NCI-H460 (cell line): ENCODE measurements around the gene GASK1A. TPM values are rescaled to one million over a fixed set of nuclear protein-coding genes. Genes with fewer than 3 reads are reported as not detected.
"Not testable (repeated sequence)": the region's sequence is repeated elsewhere in the genome, so short reads cannot be mapped to it uniquely, and the experiment has no call there.

Experiments
- DNase-seq: peaks from one replicate; pipeline ENCODE4 v3.0.0-alpha.2; 2016; ENCODE audit warnings: low read depth; ENCODE audit errors: extremely low read depth
- polyA plus RNA-seq: library from polyadenylated mRNA; depleted of rRNA; stranded (reverse); fragments of >200 nt; gene quantifications from 2 replicates; pipeline ENCODE4 v1.2.3, GENCODE V29; 2014; cell fraction: nucleus; rRNA removed
- total RNA-seq: library from RNA; depleted of rRNA; stranded (reverse); fragments of >200 nt; shearing (Covaris generic); gene quantifications from 2 replicates; pipeline ENCODE4 v1.2.3, GENCODE V29; 2014; rRNA removed

The GASK1A gene
- total RNA-seq = not detected in 2 replicates
- polyA plus RNA-seq = not detected in 2 replicates

- no peak for DNase-seq
Measured at GRCh38 chr3:42979044-42979972, at the start of gene GASK1A. GASK1A (plus strand) TSS chr3:42979311; CDS start chr3:42979643, 332 bp downstream.

- no peak for DNase-seq
Measured at GRCh38 chr3:42934111-42934510, 45.0 kb upstream of the GASK1A start.

- no peak for DNase-seq
Measured at GRCh38 chr3:42934910-42935309, 44.2 kb upstream of the GASK1A start.

DNA sequence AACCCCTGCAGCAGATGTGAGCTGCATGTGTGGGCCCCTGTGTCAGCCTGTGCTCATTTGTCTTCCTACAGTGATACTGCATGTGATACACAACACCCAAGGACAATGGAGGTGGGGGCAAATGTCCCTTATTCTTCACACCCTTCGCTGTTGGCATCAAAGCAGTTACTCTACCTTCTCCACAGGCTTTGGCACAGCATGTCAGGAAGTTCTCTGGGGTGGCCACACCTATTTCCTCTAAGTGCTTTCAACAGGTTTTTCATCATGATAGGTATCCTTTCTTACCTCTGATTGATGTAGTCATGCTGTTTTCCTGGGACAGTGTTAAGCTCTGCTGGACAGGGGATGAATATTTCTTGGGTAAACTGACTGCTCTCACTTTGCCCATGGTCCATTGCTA, 43.6 kb upstream of the GASK1A start:
- no peak for DNase-seq

DNA sequence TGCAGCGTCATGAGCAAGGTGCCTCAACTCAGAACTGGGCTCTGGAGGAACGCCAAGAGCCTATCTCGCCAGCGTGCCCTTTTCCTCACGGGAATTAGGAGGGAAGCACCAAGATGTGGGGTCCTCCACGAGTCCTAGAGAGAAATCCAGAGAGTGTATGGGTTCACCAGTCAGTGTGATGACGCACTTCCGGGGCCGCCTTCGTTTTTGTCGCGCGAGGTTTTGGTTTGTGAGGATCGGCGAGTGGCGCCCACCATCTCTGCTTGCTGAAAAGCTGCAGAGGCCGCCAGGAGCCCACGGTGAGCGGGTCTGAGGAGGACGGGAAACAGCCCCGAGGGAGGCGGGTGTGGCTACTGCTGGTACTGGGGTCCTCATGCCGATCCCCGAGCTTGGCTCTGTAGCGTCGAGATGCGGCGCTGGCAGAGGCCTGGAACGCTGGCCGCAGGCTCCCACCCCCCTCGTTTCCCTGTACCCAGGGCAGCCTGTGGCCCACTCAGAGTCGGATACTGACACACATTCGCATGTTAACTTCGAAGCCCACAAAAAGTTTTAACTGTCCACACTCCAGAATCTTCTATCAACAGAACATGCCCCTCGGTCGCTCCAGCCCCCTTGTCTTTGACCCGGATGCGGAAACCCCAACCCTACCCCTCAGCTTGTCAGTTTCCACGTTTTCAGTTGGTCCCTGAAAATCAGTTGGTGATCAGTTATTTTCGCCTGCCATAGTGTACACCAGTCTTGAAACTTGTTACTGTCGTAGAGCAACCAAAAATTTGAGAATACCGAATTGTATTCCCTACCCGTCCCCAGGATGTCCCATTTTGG, 42.7 kb upstream of the GASK1A start:
- no peak for DNase-seq

DNA sequence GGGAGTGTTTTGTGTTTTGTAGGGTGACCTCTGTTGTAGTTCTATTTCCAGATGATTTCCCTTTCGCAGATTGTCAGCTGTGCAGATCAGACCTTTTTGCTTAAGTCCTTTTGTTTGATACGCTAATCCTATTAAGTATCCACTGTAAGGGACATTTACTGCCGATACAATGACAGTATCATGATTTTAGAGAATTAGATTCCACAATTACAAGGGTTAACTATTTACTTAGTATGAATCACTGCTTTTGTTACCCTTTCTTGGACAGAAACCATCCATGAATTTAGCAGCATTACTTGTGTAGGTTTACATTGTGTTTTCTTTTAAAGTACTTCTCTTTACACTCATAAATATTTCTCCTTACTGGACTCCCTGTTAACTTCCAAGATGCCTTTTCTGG, 41.8 kb upstream of the GASK1A start:
- no peak for DNase-seq

- no peak for DNase-seq
Measured at GRCh38 chr3:42942693-42943092, 36.4 kb upstream of the GASK1A start.

DNA sequence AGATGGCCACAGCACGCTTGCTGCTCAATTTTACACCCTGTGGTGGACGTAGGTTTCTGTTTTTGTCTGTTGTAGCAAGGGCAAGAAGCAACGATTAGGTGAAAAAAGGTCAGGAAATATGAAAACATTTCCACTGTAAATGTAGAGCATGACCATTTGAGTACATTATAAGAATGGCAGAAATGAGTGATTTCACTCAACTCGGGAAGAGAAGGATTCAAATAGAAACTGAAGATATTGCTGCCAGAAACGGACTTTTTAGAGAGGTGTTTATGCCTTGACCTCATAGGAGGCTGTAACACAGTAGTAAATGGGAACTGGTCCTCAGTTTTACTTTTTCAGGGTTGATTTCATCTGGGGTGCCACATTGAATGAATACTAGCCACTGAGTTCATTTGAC, 33.1 kb upstream of the GASK1A start:
- DNase-seq = no peak

- no peak for DNase-seq
Measured at GRCh38 chr3:42957573-42957972, 21.5 kb upstream of the GASK1A start.

GRCh38 chr3:42960282-42960681, 18.8 kb upstream of the GASK1A start:
- DNase-seq = peak; percentile 1

- DNase-seq = no peak
Measured at GRCh38 chr3:42960786-42961185, 18.3 kb upstream of the GASK1A start.

DNA sequence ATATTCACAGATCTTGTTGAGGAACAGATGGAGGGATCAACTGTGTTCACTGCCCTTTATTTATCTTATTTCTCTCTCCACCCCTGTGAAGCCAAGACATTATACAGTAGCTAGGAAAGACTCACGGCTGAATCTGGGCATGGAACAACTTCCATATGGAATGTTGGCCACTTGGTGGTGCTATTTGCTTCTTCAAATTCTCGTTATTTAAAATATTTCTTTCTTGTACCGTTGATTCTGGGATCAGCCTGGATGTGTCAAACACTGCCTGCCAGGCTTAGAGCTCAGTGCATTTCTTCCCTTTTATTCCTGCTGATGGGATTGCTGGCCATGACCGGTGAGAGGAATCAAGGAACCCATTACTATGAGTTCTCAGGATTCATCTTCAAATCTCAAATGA, 17.5 kb upstream of the GASK1A start:
- peak; percentile 23 for DNase-seq

DNA sequence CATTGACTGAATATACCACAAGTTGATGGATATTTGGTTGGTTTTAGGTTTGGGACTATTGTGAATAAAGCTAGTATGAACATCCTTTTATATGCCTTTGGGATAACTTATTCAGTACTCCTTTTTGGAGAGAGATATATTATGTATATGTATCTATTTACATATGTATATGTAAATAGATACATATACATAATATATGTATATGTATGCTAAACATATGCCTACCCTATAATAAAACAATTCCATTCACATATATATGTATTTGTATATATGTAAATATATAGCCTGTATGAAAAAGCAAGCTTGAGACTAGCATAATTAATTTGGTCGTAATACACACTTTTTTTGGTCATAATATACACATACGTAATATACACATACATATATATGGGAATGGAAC, 15.8 kb upstream of the GASK1A start:
- no peak for DNase-seq

DNA sequence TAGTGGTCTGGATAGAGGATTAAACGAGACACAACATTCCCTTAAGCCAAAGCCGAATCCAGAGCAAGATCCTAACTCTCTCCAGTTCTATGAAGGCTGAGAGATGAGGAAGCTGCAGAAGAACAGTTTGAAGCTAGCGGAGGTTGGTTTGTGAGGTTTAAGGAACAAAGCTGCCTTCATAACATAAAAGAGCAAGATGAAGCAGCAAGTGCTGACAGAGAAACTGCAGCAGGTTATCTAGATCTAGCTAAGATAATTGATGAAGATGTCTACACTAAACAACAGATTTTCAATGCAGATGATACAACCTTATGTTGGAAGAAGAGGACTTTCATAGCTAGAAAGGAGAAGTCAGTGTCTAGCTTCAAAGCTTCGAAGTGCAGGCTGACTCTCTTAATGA, 14.8 kb upstream of the GASK1A start:
- no peak for DNase-seq

- DNase-seq = no peak
Measured at GRCh38 chr3:42970557-42970956, 8.6 kb upstream of the GASK1A start.

DNA sequence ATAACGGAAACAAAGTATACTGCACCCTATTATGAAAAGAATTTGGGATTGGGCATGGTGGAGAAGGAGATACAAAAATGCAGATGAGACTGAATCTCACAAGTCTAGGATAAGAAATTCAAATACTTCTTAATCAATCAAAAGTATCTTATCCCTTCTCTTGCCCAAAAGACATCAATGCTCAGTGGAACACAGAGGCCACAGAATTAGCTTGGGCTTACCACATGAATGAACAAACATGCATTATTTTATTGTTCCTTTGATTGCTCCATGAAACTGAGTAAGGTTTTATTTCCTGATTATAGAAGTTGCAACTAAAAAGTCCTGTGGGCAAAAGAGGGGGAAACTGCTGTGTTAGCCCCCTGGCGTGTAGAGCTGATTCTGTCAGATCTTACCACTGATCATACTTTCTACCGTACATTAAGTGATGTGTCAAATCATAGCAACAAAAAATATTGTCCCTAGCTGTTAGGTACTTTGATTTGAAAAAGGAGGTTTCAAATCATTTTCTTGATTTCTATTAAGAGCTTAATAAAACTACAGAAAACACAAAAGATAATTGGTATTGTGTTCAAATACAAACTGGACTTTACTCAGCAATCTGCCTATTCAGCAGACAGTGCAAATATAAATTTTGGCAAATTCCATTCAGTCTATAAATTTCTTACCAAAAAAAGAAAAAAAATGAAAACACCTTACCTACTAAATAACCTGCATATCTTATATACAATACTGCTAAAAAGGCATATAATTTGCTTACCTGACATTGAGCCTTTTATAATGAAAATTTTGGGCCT, 7.9 kb upstream of the GASK1A start:
- no peak for DNase-seq

GRCh38 chr3:42974906-42975305, 4.2 kb upstream of the GASK1A start:
- DNase-seq = not testable (repeated sequence)

GRCh38 chr3:42975456-42975855, 3.7 kb upstream of the GASK1A start:
- no peak for DNase-seq

DNA sequence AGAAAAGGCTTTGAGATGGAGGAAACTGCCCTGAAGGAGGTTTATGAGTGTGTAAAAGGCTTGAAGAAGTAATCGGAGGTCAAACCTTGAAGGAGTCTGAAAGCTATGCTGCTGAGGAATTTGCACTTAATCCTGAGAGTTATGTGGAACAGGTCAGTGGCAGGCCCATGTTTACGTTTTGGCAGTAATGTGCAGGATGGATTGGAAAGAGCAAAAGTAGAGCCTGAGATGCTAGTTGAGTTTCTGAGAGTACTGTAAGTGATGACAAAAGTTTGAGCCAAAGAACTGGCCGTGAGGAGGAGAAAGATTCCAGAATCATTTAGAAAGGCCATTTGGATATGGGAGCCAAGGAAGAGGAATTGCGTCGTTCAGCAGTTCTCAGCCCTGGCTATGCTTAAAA, 3.2 kb upstream of the GASK1A start:
- DNase-seq = no peak

DNA sequence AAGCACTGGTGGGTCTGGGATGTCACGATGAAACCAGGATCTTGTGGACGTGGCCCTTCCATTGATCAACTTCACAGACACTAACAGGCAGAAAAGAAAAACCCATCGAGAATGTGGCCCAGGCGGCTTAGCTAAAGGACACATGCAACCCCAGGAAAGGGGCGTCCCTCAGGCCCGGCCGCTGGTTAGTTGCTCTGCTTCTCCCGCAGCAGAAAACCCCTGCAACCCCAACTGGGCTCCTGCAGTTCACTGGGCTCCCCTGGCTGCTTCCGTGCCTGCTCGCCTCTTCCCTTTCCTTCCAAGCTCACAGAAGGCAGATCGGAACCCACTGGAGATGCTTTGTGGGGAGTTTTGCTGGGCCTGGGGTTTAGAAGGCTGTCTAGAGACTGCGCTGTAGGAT, 1.1 kb downstream of the GASK1A start:
- no peak for DNase-seq

GRCh38 chr3:42980909-42981308, 1.8 kb downstream of the GASK1A start:
- no peak for DNase-seq
